AG04450 (cell line): Measurements from ENCODE around the gene SPATA31D1. TPM values are rescaled to one million over a fixed set of nuclear protein-coding genes. Genes with fewer than 3 reads are reported as not detected.

ENCODE experiments used
- polyA plus RNA-seq: library from polyadenylated mRNA; depleted of rRNA; stranded (reverse); fragments of >200 nt; gene quantifications from 2 replicates; pipeline ENCODE4 v1.2.3, GENCODE V29; 2011; rRNA removed

The SPATA31D1 gene
- polyA plus RNA-seq, 1 experiment, result not detected

Other genes starting within 250 kb of the SPATA31D1 start
- gene SPATA31D4, start 60.3 kb upstream of the SPATA31D1 start, polyA plus RNA-seq, result not detected in 2 replicates
- gene SPATA31D3, start 45.3 kb upstream of the SPATA31D1 start, polyA plus RNA-seq, result not detected in 2 replicates